Bone marrow (tissue), 2 donors: ENCODE results near the gene HENMT1.
"Not testable (repeated sequence)": the region's sequence is repeated elsewhere in the genome, so short reads cannot be mapped to it uniquely, and the experiment has no call there.

ENCODE experiments used
- DNase-seq, 2 donors: peaks; one replicate each; lab custom pipeline; 2025; lab: John Stamatoyannopoulos, UW

Gene HENMT1

GRCh38 chr1:108671143-108671542, 10.2 kb upstream of the HENMT1 start:
- no peak for DNase-seq

- no peak for DNase-seq
Observed at GRCh38 chr1:108670131-108670773, 9.4 kb upstream of the HENMT1 start.

GRCh38 chr1:108669679-108670078, 8.8 kb upstream of the HENMT1 start:
- DNase-seq: no peak

DNA sequence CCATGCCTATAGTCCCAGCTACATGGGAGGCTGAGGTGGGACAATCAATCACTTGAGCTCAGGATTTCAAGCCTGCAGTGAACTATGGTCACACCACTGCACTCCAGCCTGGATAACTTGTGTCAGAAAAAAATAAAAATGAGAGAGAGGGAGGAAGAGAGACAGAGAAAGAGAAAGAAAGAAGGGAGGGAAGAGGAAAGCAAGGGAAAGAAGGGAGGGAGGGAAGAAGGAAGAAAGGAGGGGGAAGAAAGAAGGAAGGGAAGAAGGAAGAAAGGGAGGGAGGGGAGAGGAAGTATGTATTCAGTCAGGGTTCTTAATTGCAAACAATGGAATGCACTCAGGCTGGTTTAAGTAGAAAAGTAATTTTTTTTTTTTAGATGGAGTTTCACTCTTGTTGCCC, 7.9 kb upstream of the HENMT1 start:
- no peak for DNase-seq

DNA sequence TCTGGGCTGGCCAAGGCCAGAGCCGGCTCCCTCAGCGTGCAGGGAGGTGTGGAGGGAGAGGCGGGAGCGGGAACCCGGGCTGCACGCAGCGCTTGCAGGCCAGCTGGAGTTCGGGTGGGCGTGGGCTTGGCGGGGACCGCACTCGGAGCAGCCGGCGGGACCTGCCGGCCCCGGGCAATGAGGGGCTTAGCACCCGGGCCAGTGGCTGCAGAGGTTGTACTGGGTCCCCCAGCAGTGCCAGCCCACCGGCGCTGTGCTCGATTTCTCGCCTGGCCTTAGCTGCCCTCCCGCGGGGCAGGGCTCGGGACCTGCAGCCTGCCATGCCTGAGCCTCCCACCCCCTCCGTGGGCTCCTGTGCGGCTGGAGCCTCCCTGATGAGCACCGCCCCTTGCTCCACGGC, 6.5 kb upstream of the HENMT1 start:
- DNase-seq: not testable (repeated sequence)

DNA sequence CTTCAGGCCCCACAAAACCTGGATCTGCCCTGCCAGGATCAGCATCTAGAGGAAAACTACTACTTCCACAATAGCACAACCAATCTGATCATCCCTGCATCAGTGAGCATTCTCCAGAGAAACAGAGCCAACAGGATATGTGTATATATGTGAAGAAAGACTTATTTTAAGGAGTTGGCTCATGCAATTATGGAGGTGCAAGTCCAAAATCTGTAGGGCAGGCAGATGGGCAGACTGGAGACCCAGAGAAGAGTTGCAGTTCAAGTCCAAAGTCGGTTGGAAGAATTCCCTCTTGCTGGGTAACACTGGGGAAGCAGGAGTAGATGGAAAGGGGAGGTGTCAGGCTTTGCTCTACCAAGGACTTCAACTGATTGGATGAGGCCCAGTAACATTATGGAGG, 4.9 kb upstream of the HENMT1 start:
- no peak for DNase-seq

DNA sequence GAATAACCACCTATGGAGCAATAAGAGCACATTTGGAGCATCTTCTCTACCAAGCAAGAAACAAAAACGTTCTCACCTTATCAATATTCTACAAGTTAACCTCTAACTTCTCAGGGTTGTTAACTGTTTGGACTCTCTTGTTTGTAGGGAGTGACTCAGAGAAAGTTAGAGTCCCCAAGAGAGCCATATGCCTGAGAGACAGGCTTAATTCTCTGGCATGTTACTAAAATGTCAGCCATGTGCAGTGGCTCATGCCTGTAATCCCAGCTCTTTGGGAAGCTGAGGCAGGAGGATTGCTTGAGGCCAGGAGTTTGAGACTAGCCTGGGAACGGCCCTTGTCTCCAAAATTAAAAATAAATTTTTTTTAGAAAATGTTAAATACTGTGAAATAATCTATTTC, 4.2 kb upstream of the HENMT1 start:
- DNase-seq: no peak

- DNase-seq: no peak
Observed at GRCh38 chr1:108664481-108664880, 3.6 kb upstream of the HENMT1 start.

DNA sequence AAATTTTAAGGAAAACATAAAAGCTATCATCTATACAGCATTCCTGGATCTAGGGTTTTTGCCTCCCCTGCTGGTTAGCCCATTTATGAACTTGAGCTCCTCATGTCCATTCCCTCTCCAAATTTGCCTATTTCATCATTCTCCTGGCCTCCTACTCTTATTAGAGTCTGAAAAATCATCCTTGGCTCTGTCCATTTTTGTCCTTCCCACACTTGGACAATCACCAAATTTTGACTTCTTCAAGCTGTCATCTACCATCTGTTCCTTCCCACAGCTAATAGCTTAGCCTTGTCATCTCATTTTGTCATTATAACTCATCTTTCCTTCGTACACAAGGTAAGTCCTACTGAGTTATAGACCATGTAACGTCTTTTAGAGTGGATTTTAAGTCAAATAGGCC, 2.2 kb upstream of the HENMT1 start:
- DNase-seq: no peak

DNA sequence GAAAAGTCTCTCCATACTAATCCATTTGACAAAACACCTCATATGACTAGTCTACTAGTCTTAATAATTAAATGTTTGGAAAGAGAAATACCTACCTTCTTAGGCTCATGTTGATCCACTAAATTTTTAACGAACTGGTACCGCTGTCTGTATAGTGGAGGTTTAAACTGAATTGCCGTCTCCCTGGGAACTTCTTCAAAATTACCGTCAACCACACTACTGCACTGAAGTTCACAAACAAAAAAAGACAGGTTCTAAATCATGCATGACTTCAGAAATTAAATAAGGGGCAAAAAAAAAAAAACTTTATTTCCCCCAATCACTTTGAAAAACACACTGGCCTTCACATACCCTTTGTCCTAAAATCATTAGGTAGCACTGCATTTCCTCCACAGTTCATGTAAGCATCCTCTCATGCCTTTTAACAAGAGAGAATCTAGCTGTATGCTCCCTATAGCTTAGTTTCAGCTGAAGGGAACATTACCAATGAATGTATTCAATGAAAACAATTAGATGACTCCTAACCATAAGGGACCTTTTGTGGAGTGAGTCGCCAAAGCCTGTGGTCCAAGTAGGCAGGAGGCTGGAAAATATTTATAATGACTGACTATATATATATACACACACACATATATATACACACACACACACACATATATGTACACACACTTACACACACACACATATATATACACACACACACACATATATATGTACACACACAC, 3.4 kb downstream of the HENMT1 start:
- no peak for DNase-seq

- no peak for DNase-seq
Observed at GRCh38 chr1:108653431-108654105, 7.3 kb downstream of the HENMT1 start.

- DNase-seq: peak; percentile 47 to 96
Observed at GRCh38 chr1:108646648-108647269, 14.1 kb downstream of the HENMT1 start.

DNA sequence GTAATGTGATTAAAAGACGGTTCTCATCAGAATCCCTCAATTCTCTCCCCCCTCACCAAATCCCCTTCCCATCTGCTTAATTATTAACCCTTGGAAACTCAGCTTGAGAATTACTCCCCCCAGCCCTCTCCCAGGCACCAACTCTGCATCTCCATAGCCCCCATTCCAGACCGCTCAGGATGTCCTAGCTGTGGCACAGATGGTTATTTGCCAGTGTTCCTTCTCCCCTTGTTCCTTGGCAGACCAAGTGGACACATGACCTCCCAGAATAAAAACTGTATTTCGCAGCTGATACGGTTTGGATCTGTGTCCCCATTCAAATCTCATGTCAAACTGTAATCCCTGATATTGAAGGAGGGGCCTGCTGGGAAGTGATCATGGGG, 14.6 kb downstream of the HENMT1 start:
- no peak for DNase-seq

DNA sequence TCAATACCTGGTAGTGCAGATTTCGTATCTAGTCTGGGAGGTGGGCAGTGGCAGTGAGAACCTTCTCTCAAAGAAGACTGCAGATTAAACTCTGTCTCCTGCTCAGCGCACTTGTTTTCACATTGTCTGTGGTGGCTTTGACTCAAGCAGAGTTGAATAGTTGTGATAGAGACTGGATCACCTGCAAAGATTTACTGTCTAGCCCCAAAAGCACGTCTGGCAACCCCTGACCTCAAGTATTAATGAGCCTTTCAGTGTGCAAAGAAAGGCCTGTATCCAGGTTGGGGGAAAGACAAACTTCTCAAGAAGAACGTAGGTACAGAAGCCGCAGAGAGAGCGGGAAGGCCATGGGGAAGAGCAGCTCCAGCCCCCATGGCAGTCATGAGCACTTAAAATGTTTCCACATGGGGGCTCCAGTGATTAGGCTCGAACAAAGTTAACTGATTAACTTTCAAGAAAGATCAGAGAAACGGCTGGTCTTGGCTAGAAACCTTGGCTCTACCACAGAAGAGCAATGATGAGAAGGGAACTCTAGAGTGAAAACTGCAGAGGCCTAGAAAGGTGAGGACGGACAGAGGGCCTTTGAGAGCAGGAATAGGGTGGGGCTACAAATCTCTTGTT, 15.2 kb downstream of the HENMT1 start:
- DNase-seq: no peak

GRCh38 chr1:108644984-108645383, 15.9 kb downstream of the HENMT1 start:
- DNase-seq: no peak

DNA sequence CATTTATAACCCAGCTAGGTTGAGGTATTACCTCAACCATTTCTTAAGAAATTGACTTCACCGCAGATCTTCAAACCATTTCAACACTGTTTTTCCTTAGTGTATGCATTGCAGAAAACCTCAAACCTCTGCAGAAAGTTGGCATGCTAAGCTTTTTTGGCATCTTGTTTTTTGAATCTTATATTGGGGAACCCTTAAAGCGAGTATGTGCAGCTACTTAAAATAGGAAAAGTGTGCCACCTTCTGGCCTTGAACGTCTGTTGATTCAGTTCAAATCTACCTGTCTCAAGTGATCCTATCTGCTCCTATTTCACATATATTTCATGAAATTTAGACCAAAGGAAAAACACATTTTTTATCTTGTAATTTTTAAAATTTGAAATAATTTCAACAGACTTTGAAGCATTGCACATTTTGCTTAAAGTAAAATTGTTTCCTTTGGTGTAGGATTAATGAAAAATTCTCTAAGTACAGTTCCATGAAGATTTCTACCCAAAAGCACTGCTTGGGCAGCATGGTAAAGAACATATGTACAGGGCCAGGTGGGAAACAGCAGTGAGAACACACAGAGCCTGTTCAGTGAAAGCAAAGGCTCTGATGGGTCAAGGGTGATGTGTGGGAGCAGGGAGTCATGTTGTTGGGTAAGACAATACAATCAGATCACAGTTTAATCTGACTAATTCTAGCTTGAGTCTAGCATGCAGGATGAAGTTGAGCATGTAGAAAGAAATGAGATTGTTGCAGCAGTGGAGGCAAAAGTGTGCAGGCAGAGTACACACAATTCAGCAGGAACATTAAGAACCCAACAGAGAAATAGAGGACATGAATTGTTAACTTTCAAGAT, 17.2 kb downstream of the HENMT1 start:
- peak in 1 of 2 donors; percentile 60 for DNase-seq

DNA sequence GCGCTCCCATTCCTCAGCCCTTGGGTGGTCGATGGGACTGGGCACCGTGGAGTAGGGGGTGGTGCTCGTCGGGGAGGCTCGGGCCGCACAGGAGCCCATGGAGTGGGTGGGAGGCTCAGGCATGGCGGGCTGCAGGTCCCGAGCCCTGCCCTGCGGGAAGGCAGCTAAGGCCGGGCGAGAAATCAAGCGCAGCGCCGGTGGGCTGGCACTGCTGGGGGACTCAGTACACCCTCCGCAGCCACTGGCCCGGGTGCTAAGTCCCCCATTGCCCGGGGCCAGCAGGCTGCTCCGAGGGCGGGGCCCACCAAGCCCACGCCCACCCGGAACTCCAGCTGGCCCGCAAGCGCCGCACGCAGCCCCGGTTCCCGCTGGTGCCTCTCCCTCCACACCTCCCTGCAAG, 20.0 kb downstream of the HENMT1 start:
- DNase-seq: not testable (repeated sequence)

DNA sequence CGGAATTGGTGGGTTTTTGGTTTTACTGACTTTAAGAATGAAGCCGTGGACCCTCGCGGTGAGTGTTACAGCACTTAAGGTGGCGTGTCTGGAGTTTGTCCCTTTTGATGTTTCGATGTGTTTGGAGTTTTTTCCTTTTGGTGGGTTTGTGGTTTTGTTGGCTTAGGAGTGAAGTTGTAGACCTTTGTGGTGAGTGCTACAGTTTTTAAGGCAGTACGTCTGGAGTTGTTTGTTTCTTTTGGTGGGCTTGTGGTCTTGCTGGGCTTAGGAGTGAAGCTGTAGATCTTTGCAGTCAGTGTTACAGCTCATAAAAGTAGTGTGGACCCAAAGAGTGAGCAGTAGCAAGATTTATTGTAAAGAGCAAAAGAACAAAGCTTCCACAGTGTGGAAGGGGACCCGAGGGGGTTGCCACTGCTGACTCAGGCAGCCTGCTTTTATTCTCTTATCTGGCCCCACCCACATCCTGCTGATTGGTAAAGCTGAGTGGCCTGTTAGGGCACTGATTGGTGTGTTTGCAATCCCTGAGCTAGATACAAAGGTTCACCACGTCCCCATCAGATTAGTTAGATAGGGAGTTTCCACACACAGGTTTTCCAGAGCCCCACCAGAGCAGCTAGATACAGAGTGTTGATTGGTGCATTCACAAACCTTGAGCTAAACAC, 20.9 kb downstream of the HENMT1 start:
- DNase-seq: no peak

DNA sequence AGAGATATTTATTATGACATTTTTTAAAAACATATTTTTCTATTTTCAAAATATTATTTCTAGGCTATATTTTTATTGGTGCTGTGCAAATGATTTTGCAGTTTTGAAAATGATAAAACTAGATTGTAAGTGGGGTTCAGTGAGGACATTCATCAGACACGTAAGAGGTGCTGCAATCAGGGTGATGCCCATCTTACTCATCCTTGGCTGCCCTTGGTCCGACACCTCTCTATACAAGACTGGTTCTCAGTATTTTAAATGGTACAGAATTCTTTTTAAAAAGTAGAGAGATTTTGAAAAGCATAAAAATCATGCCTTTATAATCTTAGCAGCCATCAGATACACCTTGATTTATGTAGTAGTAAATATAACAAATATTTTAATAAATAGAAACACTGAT, 24.0 kb downstream of the HENMT1 start:
- DNase-seq: no peak

DNA sequence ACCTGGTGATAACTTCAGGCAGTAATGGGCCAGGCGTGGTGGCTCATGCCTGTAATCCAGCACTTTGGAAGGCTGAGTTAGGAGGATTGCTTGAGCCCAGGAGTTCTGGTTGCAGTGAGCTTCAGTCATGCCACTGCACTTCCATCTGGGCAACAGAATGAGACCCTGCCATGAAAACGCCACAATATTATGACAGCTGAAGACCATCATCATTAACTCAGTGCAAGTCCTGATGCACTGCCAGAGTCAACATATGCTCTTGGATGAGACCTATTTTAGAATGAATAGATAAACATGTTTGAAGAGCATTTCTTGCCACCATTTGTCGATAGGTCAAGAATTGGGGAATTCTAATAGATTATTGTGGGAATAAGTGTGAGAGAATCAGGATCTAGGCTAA, 26.4 kb downstream of the HENMT1 start:
- DNase-seq: no peak

DNA sequence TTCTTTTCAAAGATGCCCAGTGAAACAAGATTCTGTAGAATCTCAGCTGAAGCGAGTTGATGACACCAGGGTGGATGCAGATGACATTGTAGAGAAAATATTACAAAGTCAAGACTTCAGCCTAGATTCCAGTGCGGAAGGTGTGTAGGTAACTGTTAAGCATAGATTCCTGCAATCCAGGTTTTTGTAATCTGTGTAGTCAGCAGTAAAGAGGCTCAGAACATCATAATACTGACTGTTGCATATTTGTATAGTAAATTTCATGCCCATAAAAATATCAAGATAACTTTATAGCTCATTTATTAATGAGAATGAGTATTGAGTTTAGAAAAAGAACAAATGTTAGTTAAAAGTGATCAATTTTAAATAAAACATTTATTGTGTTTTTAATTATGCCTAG, 32.2 kb downstream of the HENMT1 start:
- no peak for DNase-seq
